HG02610 (cell line): ENCODE measurements around the gene TSC1.
A peak's percentile ranks its signal among the peaks of the same experiment; 100 is the strongest.

Experiments
- ATAC-seq: cut with Tn5 transposase; IDR thresholded peaks from one replicate; pipeline ENCODE4 v1.9.1; 2021; ENCODE audit warnings: mild to moderate bottlenecking, moderate library complexity; ENCODE audit not compliant: unreplicated experiment

The TSC1 gene

DNA sequence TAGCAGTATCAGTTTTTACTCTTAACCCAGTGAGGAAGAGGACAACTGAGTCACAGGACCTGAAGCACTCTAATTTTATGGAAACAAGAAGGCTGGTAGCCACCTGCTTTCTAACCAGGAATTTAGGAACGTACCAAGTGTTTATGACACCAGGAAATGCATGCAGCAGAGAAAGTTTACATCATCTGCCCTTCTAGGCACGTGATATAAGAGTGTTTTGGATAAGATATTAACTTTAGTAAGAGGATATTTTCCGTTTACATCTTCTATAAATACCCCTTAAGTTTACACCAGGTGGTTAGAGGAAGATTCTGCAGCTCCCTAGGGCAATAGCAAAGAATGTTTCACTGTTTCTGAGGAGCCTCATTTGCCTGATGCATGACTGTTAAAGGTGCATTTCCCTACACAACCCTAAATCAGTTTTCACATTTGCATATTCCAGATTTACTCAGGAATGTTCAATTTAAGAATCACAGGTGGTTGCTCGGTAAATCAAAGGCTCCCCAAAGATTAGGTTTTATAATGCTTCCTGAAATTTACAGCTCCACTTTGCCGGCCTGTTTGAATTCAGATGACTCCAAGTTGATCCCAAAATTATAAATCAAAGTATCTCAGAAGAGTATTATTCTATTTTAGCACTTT, 1.8 kb downstream of the TSC1 start:
- ATAC-seq: no peak

DNA sequence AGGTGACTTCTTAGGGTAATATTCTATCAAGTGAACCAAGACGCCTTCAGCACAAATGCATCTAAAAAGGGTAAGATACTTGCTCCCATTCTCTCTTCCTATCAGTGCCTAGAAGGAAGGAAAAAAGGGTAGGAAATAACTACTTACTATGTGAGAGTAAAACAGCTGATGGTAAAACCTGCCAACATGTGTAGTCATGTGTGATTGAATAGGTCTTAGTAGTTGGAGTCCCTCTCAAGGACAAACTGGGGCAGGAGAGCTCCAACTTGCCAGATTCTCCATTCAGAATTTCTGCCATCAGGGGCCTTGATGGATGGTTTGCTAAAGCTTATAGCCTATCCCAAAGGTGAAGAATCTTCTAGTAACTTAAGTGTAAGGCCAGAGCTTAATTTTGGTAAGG, 5.2 kb downstream of the TSC1 start:
- no peak for ATAC-seq

DNA sequence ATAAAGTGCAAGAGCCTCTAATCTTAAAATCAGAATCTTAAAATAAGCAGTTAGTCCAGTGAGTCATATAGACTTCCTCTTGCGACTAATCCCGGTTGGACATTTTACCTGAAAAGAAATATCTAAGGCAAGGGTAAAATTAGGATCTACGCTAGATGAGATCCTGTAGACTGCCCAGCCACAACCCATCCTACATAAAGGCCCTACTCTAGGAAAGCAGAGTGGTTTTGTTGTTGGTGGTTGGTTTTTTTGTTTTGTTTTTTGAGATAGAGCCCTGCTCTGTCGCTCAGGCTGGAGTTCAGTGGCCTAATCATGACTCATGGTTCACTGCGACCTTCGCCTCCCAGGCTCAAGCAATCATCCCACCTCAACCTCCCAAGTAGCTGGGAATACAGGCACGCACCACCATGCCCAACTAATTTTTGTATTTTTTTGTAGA, 6.9 kb downstream of the TSC1 start:
- ATAC-seq: no peak

DNA sequence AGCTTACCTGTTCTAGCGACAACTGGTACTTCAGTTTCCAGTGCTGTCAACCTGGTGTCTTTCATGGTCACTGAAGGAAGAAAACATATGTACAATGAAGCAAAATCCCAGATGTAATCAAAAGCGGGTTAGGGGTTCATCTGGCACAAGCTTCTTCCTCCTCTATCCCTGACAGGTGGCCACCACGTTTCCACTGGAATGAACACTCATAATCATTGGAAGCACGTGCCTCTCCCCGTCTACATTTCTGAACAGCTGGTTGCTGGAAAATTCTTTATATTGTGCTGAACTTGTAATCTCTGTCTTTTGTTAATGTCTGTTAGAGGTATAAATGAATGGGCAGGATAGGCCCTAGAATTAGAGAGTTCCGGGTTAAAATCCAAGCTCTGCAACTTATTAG, 9.4 kb downstream of the TSC1 start:
- ATAC-seq: no peak

DNA sequence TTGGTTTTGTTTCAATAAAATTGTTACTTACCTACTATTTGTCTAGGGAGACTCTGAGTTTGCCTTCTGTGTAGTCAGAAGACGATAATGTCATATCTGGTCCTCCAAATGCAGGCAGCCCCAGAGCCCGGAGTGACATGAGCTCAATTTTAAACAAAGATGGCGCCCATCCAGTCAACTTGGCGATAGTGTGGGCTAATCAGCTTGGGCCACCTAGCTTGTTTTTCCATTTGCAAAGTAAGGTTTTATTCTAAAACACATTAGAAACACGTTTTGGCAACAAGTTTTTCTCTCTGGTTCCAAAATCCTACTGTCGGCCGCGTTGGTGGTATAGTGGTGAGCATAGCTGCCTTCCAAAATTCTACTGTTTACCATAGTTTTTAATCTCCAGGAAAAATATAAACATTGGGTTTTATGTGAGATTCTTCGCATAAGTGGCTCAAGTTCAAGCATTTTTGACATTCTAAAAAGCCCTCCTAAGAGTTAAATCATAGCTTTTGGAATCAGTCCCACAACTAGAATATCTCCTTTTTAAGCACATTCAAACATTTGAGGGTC, 13.2 kb downstream of the TSC1 start:
- no peak for ATAC-seq

DNA sequence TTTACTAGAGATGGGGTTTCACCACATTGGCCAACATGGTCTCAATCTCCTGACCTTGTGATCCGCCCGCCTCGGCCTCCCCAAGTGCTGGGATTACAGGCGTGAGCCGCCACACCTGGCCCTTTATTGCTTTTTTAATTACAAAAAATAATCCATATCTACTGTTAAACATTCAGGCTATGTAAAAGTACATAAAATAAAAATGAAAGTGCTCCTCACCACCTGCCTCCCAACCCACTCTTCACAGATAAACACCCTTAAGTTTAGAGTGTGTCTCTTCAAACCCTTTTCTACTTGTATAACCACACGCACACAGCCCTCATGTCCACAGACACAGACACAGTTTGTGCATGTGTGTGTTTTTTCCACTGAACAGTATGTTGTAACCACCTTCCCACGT, 16.7 kb downstream of the TSC1 start:
- ATAC-seq: no peak

DNA sequence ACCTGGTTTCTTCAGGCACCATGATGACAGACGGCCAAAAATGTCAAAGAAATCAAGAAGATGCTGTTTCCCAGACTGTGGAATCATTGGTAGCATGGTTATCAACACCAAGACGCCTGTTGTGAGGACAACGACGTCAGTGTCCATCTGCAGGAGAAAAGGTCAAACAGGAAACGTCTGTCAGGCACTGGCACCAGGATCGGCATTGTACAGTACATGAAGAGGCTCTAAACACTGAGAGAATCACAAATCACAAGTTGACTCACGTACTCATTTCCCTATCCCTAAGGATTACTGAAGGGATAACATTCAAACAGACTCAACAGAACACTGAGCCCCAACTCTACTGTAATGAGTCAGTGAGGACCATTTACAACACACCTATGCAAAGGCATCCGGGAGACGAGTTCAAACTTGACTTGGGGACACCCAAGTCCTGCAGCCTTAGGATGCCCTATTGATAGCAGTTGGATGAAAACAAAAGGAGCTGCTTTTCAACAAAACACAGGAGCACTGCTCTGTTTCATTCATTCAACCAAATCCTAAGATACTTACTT, 21.0 kb downstream of the TSC1 start:
- ATAC-seq: no peak

DNA sequence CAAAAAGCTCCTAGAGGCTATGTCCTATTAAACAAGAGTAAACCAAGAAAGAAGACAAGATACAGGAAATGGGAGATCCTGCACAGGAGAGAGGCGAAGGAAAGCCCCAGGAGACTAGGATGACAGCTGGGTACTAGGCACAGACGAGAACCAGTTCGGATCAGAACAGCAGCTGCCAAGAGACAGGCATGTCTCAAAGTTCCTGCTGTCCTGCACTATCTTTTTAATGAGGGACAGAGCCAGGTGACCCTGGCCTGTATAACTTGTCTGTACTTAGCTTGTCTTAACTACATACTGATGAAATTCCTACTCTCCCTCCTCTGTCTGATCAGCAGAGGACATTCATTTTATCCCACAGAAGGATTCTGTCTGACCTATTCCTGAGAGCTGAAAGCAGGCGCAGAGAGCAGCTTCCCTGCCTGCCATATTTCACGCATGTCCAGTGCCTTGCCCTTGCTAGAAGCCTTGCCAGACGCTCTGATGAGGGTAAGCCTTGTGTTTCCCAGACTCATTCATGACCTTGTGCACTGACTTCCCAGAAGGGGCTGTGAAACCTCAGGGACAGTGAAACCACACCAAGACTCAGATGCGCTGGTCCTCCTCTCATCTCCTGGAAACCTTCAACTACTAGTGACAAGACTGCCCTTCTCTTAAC, 24.7 kb downstream of the TSC1 start:
- no peak for ATAC-seq

DNA sequence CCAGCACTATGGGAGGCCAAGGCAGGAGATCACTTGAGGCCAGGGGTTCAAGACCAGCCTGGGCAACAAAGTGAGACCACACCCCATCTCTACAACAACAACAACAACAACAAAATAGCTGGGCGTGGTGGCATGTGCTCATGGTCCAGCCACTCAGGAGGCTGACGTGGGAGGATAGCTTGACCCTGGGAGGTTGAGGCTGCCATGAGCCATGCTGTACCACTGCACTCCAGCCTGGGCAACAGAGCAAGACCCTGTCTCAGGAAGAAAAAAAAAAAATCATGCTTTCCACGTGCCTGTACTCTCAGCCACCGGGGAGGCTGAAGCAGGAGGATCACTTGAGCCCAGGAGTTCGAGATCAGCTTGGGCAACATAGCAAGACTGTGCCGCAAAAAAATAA, 29.5 kb downstream of the TSC1 start:
- no peak for ATAC-seq

DNA sequence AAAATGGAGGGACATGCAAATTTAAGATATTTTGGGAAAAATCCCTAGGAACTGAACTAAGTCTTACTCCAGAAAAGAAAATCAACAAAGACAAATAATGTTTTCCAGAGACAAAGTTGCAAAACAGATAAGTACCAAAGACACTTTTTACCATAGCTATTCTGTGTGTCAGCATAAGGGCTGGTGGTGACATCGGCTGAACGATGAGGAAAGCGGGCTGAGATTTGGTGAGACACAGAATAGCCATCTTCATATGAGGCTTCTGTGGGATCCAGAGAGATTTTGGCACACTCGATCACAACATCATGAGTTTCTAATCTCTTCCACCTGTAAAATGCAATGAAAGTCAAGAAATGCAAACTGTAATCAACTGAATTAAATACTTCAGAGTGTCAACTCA, 32.3 kb downstream of the TSC1 start:
- ATAC-seq: no peak

DNA sequence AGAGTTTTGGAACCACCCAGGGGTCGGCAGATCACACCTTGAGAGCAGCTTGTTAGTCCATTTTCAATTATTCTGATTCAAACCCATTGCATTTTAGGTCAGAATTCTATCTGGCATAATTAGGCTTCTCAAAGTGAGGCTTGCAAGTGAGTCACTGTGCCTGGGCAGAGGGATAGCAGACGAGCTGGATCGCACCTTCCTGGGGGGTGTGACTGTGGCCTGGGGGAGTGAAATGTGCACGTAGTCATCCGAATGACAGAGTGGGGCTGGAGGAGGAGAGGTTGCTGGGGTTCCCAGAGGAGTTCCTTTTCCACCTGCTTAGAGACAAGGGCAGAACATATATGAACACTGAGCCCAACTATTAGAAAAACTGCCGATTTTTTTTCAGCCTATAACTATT, 34.0 kb downstream of the TSC1 start:
- ATAC-seq: no peak

DNA sequence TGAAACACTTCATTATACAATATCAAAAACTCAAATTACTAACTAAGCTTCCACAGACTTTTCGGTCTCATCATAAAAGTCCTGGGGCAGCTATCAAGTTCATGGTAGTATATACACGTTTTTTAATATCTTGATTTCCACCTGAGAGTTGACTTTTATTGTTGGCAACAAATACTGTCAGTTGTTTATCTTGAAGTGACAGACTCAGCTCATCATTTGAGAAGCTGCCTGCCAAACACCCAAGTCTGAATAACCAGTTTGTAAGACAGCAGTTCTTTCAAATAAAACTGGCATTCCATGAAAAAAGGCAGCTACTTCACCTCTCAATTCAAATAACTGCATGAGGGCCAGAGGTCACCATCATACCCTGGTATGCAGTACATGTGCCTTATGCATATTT, 35.1 kb downstream of the TSC1 start:
- ATAC-seq: no peak

DNA sequence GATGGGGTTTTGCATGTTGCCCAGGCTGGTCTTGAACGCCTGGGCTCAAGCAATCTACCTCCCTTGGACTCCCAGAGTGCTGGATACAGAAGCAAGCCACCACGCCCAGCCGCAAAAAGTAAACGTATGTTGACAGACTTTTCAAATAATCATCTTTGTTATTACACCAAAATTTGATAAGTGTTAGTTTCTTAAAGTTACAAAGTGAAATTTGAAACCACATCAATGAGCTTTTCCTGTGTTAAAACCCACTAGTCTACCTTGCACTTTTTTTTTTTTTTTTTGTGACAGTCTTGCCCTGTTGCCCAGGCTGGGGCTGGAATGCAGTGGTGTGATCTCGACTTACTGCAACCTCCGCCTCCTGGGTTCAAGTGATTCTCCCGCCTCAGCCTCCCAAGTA, 35.8 kb downstream of the TSC1 start:
- no peak for ATAC-seq

DNA sequence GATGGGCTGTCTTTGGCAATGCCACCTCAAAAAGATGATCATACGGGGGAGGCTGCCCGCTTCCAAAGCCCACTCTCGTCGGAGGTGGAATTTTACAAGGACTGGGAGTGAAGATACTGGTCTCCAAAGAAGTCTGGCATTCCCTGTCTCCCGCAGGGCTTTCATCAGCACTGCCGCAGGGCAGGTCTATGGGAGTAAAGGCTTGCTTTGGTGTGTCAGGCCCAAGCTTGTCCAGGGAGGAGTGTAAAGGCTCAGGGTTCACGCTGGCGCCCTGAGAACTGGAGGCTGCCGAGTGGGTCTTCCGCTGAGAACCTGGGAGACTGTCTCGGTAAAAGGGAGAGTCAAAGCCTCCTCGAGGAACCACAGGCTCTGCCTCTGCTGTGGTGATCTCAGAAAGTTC, 38.7 kb downstream of the TSC1 start:
- no peak for ATAC-seq

DNA sequence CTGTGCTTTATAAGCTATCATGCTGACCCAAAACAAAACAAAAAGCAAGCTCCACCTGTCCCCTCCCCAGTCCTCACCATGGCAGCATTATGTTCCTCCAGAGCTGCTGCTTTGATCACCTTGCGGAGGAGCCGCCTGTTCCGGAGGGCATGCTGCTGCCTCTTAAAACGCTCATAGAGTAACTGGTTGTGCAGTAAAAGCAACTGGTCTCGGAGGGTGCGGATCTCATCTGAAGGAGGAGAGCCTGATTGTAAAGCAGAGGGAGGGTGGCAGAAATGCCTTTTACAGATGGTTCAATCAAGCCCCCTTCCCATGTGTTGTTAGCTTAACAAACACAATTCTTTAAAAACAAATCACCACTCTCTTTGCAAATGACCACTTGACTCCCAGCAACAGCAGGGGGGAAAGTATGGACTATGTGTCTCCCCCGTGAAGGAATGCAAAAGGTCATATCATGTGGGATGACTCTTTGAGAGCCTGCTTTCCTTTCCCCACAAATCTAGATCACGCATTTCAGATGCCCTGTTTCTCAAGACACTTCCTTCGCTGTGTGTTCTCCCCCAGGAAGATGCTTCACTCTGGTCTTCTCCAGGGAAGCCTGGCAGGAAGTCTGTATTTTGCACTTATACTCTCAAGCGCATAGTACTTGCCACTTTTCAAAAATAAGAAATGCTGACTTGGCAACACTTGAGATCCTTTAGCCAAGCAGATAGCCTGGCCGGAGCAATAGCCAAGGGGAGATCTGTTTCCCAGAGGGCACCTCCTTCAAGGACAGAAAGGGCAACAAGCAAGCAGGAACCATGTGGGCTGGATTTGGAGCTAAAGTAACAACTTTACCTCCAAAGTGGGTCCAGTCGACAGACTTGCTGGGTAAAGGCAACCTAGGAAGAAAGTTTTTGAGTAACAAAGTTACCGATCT, 40.6 kb downstream of the TSC1 start:
- no peak for ATAC-seq

DNA sequence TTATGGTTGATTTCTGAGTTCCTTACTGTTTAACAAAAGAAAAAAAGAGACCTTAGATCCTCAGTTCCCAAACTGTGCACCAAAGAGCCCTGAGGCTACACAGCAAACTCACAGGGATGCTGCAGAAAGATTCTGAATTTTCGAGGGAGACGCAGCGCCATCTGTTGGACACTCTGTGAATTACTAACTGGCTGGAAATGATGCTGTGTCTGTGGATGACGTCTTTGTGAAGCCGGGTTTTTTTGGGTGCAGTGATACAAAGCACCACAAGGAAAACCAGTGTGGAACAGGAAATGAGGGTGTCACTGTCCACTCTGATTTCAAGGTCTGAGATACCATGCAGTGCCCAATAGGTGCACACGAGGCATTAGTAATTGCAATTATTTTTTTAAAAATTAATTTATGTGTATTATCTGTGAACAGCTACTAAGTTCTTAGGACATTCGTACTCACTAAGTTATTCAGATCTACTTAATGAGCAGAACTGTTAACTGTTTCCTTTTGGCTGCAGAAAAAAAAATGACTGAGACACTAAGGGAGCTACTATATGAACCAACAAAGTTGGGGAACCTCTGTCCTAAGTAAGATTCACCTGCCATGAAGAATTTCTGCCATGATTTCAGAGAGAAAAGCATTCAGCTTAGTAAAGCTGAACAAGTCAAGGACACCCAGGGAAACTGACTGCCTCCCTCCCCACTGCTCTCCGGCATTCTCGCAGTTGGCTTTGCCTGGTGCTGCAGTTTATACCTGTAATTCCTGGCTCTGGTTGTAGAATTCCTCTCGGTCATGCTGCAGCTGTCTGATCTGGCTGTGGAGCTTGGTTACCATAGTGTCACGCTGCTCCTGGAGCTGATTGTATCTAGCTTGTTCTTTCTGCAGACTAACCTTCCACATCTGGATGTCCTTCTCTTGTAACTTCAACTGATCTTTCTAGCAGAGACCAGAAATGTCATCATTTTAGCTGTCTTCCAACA, 42.3 kb downstream of the TSC1 start:
- peak; percentile 50 for ATAC-seq

DNA sequence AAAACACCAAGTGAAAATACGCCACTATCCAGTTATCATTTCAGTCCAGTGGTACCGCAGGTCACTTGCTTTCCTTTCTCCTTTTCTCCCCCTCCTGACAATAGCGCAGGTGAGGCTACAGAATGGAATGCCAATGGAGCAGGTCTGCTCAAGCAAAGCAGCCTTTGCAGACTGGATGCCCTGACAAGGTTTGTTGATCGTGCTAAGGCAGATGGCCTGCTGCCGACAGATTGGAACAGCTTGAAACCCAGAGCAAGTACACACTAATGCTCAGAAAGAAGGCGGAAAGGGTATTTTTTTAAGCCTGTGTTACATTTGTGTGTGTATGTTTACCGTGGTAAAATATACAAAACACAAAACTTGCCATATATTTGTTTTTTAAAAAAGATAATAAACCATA, 46.4 kb downstream of the TSC1 start:
- no peak for ATAC-seq

DNA sequence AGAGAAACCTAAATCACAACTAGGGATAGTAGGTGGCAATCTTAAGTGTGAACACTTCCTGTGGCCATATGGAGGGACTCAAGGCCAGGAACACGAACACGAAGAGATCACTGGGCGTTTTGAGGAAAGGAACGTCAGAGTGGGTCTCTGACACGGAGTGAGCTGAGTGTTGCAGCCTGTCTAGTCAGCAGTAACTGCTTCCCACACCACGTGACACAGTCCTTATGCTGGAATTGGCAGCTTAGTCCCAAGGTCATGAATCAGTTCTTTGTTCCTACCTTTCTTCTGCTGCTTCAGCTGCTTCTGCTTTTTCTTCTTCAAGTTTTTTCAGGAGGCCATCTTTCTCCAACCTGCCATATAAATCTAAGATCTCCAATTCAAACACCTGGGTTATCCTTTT, 47.5 kb downstream of the TSC1 start:
- no peak for ATAC-seq

DNA sequence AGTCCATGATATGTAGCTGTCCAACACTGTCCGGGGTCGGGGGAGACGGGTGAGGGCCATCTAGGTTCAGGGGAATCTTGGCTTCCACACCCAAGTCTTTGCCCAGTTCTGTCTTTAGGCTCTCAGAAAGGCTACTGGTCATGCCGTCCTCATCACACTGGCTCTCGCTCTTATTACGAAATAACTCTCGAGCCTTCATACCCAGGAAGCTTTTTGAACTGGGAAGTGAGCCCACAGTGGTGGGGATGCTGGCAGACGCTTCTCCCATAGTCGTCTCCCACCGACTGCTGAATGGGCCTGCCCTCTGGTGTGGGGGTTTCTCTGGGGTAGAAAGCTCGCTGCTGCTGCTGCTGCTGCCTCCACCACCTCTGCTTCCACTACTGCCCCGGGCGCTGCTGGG, 48.2 kb downstream of the TSC1 start:
- ATAC-seq: no peak
